Fibroblast of lung (primary cell): ENCODE results near the gene ANK2.

Experiments used
- CTCF ChIP-seq, 2 donors: IDR thresholded peaks in 1 of 2; conservative IDR thresholded peaks in 1 of 2; 1 replicate in 1 of 2; 2 replicates in 1 of 2; pipeline ENCODE4 v1.5.1; 2011 to 2012; ENCODE audit warnings: low read length in 2 of 2, control low read depth in 1 of 2, inconsistent platforms in 1 of 2, low read depth in 1 of 2, mild to moderate bottlenecking in 1 of 2
- EZH2 ChIP-seq: IDR thresholded peaks from 2 replicates; pipeline ENCODE4 v1.5.1; 2012; ENCODE audit warnings: low read length, control low read depth, mild to moderate bottlenecking; ENCODE audit errors: missing control alignments

GRCh38 chr4:113404841-113405240 lies 355.4 kb downstream of the ANK2 start:
- TF ChIP-seq CTCF (conservative IDR thresholded peaks at IDR 0.05 in 1 of 2, IDR thresholded peaks at IDR 0.05 in 1 of 2; ENCODE audit: low read depth in 1 of 2, low read length in 2 of 2) (no peak), EZH2 (no peak)
